HG02973 (cell line): ENCODE results near the gene GRP.

Experiments used
- ATAC-seq: cut with Tn5 transposase; IDR thresholded peaks from one replicate; pipeline ENCODE4 v1.9.1; 2021; ENCODE audit warnings: moderate library complexity; ENCODE audit not compliant: unreplicated experiment

The GRP gene

DNA sequence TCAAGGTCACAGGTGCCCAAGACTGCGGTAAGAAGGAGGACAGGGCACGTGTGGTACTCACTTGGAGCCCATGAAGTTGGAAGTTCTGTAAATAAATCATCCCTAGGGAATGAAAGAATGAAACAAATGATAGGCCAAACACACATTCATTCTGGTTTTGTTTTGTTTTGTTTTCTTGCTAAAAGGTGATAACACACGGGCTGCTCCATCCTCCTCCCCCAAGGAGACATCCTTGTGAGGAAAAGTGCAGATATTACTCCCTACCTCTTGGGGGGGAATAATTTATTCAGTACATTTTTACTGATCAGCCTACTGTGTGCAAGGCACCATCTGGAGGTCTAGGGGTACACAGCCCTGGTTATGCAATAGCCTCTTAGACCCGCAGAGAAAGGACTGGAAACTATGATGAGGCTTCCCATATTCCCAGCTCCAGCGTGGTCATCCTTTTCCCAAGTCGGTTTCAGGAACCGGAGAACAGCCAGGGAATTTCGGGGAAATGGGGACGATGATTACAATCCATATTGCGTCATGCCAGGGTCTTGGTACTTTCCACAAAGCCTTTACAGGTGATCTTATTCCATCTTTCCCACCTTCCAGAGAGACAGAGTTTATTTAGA lies 47.0 kb downstream of the GRP start:
- no peak for ATAC-seq

DNA sequence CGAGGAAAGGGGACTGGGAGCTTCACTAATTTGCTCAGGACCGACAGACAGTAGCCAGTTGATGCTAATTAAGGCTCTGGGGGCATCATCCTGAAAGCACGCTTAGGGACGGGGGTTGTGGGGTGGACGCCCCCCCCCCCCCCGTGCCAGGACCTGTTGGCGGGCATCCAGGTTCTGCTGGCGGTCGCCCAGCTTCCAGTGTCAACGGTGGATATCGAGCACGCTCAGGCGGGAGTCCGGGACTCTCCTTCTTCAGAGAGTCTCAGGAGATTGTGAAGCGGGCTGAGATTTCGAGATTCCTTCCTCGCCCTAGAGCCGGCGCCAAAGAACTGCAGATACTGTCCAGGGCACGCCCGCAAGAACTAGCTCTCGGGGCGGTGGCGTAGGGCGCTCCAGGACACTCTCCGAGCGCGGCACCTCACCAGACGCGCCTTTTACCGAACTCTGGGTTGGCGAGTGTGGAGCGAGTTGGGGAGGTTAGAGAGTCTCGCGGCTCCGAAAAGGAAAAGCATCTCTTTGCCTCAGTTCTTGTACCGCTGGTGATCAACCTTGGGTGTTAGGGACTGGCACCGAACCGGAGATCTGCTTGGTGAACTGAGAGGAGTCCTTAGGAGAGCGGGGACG lies 47.7 kb downstream of the GRP start:
- no peak for ATAC-seq

DNA sequence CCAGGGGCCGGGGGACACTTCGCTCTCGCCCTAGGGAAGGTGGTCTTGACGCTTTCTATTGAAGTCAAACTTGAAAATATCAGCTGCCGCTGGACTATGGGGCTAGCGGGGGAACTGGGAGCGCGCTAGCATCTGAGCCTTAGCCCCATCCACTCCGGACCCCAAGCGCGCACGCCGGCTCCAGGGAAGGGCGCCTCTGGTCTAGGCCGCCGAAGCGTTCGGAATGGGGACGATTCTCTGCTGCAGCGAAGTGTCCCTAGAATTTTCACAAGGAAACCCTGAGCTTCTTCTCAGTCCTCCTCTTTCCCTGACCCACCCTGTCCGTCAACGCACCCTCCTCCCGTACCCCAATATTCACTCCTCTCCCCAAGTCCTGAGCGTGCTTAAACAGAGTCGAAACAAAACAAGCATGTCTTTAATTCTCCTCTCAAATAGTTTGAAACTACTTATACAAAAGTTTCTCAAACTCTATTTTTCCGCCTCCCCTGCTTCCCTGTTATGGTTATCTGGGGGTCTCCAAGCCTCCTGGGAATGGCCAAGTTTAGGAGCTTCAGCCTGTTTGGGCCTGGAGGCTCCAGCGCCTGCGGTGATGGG lies 48.3 kb downstream of the GRP start:
- no peak for ATAC-seq

DNA sequence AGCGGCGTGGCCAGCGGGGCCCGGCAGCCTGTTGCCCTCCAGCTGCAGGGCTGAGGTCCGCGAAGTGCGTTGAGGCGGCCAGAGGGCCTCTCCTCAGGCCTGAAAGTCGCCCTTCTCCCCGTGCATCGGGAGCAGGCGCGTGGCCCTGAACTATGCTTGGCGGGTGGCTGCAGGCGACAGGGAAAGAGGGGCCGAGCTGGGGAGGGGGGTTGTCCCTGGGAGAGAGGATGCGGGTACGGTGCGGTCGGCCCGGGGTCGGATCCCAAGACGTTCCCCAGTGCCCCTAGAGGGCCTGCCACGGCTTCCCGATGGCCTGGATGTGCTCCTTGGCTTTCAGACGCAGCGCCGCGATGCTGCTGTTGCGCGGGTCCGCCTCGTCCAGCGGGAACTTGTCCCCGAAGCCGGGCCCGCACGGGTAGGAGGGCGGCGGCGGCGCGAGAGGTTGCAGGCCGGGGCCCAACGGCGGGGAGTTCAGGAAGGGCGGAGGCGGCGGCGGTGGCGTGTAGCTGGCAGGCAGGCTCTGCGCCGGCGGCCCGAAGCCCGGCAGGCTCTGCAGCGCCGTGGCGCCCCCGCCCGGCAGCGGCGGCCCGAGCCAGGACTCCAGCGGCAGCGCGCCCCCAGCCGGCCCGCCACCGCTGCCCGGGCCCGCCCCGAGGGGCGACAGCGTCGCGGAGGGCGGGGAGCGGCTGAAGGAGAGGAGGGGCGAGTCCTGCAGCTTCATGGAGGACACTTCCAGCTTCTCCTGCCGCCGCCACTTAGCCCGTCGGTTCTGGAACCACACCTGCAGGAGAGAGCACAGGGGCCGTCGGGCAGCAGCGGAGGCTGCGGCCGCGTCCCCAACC lies 49.0 kb downstream of the GRP start:
- no peak for ATAC-seq

DNA sequence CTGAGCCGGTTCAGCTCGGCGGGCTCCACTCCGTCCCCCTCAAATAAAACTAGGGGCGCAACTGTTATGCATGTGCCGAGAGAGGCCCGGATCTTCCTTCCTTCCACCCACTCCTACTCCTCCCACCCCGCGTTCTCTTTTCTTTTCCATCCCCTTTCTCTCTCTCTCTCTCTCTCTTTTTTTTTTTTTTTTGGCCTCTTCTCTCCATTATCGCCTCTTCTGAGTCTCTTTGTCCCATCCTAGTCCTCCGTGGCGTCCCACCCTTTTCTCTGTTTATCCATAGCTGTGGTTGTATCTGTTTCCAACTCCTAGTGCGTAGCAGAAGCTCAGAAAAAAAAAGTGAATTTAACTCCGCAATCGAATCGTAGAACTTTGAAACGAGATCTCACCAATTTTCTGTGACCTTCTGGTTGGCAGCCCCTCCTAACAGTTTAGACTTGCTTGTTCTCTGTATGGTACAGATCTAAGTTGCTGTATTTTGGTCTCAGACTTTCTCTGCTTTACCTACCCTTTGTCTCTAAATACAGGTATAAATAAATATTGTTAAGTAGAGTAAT lies 49.7 kb downstream of the GRP start:
- ATAC-seq, result no peak

DNA sequence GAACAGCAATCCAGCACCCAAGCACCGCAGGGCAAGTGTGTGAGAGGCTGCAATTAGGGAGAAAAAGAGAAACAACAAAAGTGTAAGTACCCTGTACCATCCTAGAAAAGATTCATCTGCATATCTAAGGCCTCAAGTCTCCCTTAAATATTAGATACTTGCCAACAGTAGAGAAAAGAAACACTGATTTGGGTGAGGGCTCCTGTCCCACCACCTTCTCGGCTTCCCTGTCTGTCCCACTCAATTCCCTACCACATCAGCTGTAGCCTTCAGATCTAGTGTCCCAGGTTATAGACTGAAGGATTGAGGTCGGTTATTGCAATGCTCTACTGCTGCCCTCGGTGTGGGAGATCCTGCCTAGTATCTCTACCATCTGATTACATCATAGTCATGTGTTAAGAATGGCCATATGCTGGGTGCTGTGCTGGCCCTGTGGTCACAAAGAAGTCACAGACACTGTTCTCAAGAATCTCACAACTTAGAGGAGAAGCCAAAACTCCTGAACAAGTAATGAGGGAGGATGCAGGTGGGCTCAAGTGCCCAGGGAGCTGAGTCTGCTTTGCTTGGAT lies 50.8 kb downstream of the GRP start:
- no peak for ATAC-seq

DNA sequence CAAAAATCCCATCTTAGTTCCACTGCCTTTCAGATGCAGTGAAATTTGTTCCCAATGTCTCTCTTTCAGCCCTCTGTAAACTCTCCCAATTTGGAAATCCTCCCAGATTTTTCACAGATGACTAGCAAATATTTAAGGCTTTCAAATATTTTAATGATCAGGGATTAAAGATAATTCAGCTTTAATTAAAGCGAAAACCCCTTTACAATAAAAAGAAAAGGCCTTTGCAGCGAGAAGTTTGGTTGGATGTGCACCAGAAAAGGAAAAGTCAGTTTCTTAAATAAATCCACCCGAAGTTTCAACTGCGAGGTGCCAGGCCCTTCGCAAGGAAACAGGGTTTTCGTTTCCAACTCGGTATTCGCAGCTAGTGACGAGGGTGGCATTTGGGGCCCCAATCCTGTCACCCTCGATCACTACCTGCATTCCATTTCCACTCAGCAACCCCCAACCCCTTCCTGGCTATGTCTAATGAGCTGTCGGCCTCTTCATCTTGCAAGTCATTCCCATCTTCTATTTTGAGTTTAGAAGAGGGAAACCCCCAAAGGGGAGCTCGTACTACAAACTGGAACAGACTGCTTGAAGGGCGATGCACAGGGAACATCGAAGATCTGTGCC lies 51.8 kb downstream of the GRP start:
- no peak for ATAC-seq

DNA sequence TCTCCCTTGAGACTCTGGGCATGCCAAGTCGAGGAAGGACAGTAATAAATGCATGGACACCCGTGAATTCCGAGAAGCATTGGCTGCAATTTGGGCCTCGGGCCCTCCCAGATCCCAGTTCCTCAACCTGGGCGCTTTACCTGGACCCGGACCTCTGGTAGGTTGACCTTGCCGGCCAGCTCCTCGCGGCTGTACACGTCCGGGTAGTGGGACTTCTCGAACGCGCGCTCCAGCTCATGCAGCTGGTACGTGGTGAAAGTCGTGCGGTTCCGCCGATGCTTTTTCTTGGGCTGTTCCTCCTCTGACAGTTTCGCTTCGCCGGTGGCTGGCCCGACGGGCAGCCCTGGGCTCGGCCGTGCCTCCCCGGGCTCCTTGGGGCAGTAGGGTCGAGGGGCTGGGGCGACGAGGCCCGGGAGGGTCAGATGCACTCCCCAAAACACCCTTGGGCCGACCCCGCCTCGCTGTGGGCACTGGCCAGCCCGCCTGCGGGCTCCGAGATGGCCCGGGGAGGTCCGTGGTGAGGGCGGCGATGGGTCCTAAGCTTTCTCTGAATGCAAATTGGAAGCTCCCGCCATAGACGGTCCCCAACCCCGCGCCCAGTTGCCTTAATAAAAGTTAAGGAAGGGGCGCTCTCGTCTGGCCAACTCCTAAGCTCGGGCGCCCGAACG lies 52.4 kb downstream of the GRP start:
- ATAC-seq, result no peak

DNA sequence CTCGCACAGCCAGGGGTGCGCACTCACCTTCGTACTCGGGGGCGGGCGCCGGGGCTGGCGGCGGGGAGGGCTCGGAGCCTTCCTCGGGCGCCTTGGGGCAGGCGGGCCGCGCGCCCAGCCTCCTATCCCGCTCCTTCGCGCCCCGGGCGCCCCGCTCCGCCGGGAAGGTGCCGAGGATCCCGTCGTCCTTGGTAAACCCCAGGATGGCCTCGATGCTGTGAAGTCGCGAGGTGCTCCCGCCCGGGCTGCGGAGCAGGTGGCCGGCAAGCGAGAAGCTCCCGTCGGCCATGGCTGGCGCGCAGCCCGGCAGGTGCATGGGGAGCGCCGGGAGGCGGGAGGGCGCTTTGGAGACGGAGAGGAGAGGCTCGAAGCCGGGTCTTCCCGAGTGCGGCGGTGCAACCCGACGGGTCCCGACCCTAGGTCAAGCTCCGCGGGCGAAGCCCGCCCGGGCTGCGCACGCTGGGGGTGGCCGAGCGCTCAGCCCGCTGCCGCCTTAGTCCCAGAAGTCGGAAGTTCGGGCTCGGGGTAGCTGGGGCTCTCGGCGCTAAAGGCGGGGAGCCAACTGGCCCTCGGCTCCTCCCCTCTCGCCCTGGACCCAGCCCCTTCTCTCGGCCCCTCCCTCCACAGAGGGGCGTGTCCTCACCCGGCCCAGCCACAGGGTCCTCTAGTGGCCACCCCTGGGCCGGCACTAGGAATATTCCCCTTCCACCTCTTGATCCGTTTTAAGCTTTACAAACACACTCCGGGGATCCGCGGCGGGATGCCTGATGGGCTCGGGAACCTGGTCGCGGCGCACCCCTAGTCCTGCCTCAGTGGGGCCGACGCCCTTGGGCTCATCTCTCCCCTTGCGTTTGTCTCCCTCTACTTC lies 53.2 kb downstream of the GRP start, which contains the start of gene RAX:
Gene RAX (minus strand): TSS at position 564 of the 868 bp plus-strand sequence. CDS start 248 bp downstream, at position 316.
- ATAC-seq, result no peak

DNA sequence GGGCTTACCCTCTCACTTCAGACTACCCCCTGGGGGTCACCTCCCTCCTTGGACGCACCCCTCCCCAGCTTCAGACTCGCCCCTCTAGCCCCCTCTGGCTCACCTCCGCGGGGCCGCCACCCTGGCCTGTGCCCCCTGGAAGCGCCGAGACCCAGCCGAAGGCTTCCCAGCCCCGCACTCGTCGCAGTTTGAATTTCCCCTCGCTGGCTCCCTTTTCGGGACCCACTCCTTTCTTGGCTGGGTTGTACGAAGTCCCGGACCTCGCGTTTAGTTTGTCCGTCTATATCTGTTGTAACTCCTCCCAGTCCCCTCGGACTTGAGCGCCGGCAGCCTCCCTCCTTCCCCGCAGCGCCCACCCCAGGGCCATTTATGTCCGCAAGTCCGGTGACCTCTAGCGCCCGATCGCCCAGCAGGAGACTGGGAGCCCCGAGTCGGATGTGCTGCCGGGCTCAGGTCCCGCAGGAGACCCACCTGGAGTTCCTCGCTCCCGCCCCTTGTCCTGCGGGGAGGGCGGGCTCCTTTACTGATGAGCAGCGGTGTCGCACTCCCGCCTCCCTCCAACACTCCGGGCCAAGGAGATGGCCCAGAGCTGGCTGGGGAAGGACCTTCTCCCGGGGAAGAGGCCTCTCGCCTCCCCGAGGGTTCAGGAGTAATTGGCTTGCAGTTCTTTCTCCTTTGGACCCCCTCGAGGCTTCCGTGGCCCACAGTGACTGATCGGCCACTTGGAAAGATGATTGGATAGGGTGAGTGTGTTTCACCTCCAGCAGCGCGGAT lies 54.0 kb downstream of the GRP start:
- ATAC-seq, result no peak

DNA sequence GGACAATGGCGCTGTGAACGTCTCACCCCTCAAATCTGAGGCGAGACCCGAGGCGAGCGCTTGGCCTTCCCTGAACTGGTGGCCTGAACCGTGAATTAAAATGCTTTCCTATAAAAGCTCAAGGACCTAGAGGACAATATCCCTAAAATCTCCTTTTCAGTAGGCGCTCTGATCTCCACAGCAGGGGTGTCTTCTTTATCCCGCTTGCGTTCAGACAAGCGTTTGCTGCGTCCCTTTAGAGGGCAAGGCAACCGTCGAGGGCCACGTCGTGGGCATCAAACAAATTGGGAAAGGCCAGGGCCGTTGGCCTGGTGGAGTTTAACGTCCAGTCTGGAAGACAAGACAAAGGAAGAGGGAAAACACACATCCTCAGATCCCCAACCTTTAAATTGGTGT lies 54.6 kb downstream of the GRP start:
- ATAC-seq, result no peak

DNA sequence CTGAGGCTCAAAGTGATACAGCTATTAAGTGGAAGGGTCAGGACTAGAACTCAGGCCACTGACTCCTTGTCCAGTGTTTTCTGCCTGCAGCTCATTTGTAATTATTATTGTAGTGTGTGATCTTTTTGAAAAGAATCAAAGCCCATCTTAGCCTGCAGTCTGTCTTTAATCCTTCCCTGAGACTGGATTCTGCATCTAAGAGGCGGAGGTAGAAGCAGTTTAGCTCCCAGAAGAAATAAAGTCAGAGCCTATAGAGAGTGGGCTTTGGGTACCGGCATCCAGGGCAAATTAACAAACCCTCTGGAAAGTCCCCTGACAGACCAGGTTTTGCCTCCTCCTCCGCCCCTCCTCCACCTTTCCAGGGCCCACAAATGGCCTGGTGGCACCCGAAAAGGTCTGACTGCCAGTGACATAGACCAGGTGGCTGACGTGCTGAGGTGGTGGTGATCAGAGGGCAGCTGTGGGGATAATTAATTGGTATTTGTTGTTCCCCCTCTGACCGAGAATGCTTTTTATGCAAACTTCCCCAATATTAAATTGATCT lies 55.5 kb downstream of the GRP start:
- no peak for ATAC-seq

DNA sequence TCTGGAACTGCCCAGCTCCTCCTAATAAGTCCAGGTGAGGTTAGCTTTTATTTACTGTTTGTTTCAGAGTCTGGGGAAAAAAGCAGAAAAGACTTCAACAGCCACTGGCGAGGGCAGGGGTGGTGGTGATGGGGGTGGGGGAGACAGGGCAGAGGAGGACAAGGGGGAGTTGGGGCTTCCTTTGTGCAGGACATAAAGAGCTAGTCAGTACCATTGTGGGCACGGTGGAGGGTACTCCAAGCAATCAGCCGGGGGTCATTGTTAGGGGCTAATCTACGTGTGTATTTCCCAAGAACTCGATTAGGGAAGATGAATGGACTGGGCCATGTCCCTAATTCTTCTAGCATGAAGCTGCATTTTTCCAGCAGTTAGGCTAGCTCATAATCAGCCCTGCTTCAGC lies 56.1 kb downstream of the GRP start:
- ATAC-seq, result no peak

DNA sequence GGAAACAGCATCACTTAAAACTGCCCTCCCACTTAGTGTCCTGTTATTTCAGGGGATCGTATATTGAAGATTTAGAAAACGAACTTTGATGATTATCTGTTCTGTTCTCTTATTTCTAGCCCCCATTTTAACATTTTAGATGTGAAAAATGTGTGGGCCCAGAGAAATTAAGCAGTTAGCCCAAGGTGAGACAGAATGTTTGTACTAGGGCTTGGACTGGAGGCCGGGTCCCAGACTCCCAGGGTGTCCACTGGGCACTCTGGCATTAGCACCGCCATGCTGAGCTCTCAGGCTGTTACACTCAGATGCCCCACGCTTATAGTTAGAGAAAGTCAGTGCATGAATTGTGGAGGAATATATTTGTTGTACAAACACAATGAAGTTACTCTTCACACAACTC lies 58.8 kb downstream of the GRP start:
- ATAC-seq, result no peak

DNA sequence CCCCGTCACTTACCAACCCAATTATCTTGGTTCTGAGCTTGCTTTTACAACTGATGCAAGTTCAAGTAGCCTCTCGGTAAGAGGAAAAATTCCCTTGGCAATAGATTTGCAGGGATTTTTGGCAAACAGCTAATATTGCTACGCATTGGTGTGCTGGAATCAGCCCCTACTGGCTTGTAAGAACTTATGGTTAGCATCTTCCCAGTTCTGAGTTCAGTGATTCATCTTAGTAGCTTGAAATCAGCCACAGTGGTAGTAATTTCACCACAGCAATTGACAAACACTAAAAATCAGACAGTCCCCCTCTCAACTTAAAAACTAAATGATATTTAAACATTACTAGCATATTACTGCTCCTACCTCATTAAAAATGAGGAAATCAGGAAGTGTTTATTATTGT lies 59.2 kb downstream of the GRP start:
- no peak for ATAC-seq

DNA sequence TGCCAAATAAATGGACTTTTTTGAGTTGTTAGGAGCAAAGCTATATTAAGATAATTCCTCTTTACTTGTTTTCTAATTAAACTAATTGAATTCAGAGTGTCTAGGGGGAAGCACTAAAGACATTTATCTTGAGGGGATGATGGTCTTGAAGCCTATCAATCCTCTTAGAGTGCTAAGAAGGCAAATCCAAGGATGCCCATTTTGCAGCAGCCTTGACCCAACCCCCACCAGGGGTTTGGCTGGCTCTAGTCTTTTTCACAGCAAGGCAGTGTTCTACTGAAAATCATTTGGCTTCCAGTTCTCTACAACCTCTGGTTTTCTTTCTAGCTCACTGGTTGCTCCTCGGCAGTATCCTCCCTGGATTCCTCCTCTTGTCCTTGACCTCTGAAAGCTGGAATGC lies 59.8 kb downstream of the GRP start:
- no peak for ATAC-seq
